ENCODE results near the gene PDF. TPM values are rescaled to one million over a fixed set of nuclear protein-coding genes. Genes with fewer than 3 reads are reported as not detected.

PDF gene
- total RNA-seq, 2 donors from 2014 or later: 8.4 to 20.6 TPM

DNA sequence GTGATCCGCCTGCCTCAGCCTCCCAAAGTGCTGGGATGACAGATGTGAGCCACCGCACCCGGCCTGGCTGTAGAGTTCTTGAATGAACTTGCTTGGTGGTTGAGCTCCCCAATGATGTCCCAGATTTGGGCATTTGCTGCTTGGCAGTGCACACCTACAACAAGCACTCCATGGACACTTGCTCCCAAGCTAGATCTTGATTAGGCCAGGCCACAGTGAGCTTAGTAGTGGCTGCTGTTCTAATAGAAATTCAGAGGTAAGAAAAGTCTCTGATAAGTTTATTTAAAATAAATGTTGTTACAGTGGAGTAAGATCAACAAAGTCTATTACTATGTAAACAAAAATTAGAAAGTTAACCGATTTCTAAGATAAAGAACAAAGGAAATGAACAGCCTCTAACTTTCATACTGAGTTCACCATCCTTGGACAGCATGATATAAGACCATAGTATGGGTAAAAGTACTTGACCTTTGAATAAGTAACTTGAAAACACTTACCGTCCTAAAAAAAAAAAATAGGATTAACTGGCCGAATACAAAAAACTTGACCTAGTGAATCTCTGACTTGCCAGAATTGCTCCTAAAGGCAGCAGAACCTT is 20.2 kb upstream of the PDF start:
- Mint-ChIP-seq H3K9me3 (no peaks in the 10 kb centered on the region), H3K4me1 (peaks cover 7% of the 10 kb centered on the region), H3K4me3 (no peak overlapping the region), H3K36me3 (ENCODE audit: low read depth) (peaks cover 50% of the 10 kb centered on the region), H3K27ac (no peak overlapping the region), H3K27me3 (no peaks in the 10 kb centered on the region)
- no peak for ATAC-seq (replicated peaks)

DNA sequence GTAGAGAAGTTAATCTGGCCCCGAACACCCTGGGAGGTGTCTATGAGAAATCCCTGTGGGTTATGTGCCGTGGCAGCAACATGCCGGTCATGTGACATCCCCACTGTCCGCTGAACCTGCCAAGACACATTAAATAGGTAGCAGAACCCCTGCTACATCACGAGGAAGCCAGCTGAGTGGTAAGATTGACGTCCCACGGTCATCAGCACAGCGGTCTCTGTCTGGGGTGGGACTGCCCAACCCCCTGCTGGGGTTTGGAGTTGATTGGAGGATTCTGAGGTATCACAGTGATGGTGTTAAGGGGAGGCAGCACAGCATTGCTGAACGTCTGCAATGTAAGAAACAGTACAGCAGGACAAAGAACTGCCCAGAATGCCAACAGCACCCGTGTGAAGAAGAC is 19.1 kb upstream of the PDF start:
- no peaks in the 10 kb centered on the region for H3K27me3 Mint-ChIP-seq
- no peaks in the 10 kb centered on the region for H3K9me3 Mint-ChIP-seq
- no peak for ATAC-seq (replicated peaks)
- H3K4me3 Mint-ChIP-seq: no peak overlapping the region
- H3K36me3 Mint-ChIP-seq (ENCODE audit: low read depth): peaks cover 58% of the 10 kb centered on the region
- no peak overlapping the region for H3K27ac Mint-ChIP-seq
- H3K4me1 Mint-ChIP-seq: peaks cover 4% of the 10 kb centered on the region

DNA sequence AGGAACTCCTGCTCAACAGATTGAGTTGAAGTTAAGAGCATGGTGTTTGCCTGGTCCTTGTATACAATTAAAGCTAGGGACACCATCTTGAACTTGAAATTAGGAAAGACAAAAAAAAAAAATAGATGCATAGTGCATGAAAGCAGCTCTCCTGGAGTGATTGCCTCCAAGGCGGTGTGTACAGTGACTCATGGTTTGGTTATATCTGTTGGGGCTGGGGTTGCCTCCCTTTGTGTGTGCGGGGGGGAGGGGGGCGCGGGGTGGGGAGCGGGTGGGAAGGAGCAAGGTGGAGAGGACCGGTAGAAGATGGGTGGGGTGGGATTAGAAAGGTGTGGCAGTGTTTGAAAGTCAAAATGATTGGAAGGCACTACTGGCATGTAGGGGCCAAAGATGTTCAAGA is 17.8 kb upstream of the PDF start:
- H3K4me3 Mint-ChIP-seq: no peak overlapping the region
- H3K27ac Mint-ChIP-seq: no peak overlapping the region
- no peaks in the 10 kb centered on the region for H3K9me3 Mint-ChIP-seq
- H3K27me3 Mint-ChIP-seq: no peaks in the 10 kb centered on the region
- no peak for ATAC-seq (replicated peaks)
- peaks cover 4% of the 10 kb centered on the region for H3K4me1 Mint-ChIP-seq
- H3K36me3 Mint-ChIP-seq (ENCODE audit: low read depth): peaks cover 67% of the 10 kb centered on the region

DNA sequence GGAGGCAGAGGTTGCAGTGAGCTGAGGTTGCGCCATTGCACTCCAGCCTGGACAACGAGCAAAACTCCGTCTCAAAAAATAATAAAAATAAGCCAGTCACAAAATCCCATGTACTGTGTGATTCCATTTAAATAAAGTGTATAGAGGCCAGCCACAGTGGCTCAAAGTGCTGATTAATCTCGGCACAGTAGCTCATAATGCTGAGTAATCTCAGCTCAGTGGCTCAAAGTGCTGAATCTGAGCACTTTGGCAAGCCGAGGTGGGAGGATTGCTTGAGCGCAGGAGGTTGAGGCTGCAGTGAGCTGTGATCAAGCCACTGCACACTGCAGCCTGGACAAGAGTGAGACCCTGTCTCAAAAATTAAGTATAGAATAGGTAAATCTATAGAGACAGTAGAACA is 16.3 kb upstream of the PDF start:
- no peak for ATAC-seq (replicated peaks)
- no peaks in the 10 kb centered on the region for H3K9me3 Mint-ChIP-seq
- peaks cover 5% of the 10 kb centered on the region for H3K4me1 Mint-ChIP-seq
- no peaks in the 10 kb centered on the region for H3K27me3 Mint-ChIP-seq
- H3K4me3 Mint-ChIP-seq: no peak overlapping the region
- H3K27ac Mint-ChIP-seq: peak overlapping the region; percentile 46
- peaks cover 67% of the 10 kb centered on the region for H3K36me3 Mint-ChIP-seq (ENCODE audit: low read depth)

DNA sequence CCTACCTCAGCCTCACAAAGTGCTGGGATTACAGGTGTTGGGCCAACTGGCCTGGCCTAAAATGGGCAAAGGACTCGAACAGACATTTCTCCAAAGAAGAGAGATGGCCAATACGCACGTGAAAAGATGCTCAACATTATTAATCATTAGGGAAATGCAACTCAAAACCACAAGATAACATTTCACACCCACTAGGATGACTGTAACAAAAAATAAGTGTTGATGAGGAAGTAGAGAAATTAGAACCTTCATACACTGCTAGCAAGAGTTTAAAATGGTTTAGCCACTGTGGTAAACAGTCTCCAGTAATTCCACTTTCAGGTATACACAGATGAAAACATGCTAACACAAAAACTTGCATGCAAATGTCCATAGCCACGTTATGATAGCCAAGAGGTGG is 15.5 kb upstream of the PDF start:
- no peaks in the 10 kb centered on the region for H3K27me3 Mint-ChIP-seq
- H3K4me1 Mint-ChIP-seq: peaks cover 12% of the 10 kb centered on the region
- H3K36me3 Mint-ChIP-seq (ENCODE audit: low read depth): peaks cover 67% of the 10 kb centered on the region
- ATAC-seq (replicated peaks): peak; percentile 43
- no peaks in the 10 kb centered on the region for H3K9me3 Mint-ChIP-seq
- peak overlapping the region; percentile 52 for H3K27ac Mint-ChIP-seq
- H3K4me3 Mint-ChIP-seq: no peak overlapping the region

DNA sequence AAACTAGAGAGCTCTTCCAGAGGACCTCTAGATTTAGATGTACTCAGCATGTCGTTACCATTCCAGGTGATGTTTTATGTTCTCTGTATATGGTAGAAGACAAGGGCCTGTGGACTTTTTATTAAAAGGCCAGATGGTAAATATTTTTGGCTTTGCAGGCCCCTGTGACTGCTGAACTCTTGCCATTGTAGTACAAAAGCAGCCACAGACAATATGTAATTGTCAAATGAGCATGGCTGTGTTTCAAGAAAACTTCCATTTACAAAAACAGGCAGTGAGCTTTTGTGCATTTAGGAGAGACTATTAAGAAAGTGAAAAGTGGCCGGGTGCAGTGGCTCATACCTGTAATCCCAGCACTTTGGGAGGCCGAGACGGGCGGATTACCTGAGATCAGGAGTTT is 13.8 kb upstream of the PDF start:
- Mint-ChIP-seq H3K36me3 (ENCODE audit: low read depth) (peaks cover 71% of the 10 kb centered on the region), H3K4me1 (peaks cover 17% of the 10 kb centered on the region), H3K4me3 (no peak overlapping the region), H3K27ac (no peak overlapping the region), H3K9me3 (no peaks in the 10 kb centered on the region), H3K27me3 (no peaks in the 10 kb centered on the region)
- ATAC-seq (replicated peaks): no peak

DNA sequence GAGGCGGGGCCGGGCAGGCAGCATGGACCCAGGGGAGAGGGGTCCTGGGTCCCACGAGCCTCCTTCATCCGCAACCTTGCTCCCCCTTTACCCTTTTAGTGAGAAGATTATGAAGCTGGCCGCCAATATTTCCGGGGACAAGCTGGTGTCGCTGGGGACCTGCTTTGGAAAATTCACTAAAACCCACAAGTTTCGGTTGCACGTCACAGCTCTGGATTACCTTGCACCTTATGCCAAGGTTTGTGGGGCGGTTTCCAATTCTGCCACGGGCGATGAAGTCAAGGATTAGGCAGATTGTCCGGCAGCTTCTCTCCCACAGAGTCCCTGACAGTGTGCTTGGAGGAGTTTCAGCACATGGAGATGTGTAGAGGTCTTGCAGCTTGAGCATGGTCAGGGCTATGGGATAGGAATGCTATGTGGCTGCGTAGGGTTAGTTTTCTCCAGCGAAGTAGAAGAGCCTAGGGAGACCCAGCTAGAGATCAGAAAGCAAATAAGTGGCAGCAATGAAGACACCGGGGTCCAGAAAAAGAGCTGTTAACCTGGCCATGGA is 9.8 kb upstream of the PDF start:
- peaks cover 28% of the 10 kb centered on the region for H3K4me1 Mint-ChIP-seq
- H3K36me3 Mint-ChIP-seq (ENCODE audit: low read depth): peaks cover 85% of the 10 kb centered on the region

DNA sequence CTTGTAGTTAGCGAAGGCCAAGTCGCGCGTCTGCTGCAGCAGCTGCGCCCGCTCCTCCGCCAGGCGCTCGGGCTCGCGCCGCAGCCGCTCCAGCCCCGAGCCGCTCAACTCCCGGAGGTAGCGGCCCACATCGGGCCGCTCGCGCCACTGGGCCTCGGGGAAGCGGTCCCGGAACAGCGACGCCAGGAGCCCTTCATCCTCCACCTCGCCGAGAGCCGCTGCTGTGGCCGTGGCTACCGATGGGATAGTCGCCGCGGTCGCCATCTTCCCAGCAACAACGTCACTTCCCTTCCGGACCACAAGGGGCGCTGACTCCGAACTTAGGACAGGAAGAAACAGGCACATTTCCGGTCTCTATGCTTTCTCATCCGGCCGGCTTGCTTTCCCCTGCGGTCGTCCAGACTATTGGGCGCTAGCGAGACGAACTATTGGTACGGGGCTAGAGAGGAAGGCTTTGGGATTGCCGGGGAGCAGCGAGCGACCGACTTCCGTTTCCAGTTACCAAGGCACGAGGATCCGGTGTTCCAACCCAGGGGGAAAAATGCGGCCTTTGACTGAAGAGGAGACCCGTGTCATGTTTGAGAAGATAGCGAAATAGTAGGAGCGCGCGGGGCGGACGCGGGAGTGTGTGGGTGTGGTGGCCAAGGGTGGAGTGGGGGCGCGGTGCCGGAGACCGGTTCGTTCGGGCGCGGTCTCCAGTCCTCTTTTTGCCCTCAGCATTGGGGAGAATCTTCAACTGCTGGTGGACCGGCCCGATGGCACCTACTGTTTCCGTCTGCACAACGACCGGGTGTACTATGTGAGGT is 9.1 kb upstream of the PDF start, which contains the start of the genes COG8 and NIP7:
Gene COG8 (minus strand): TSS at position 276 of the 806 bp plus-strand sequence. CDS start 12 bp downstream, at position 264.
Gene NIP7 (plus strand): TSS at position 484 of the 806 bp plus-strand sequence. CDS start 58 bp downstream, at position 542.
- H3K9me3 Mint-ChIP-seq: no peaks in the 10 kb centered on the region
- peak within 1 kb of the TSS; percentile 100 for H3K27ac Mint-ChIP-seq
- H3K27me3 Mint-ChIP-seq: no peaks in the 10 kb centered on the region
- H3K4me1 Mint-ChIP-seq: peaks cover 28% of the 10 kb centered on the region
- H3K4me3 Mint-ChIP-seq: peak within 1 kb of the TSS; percentile 100
- peaks cover 85% of the 10 kb centered on the region for H3K36me3 Mint-ChIP-seq (ENCODE audit: low read depth)
- ATAC-seq (replicated peaks): peak; percentile 92

More for the DNA sequence above, 9.8 kb upstream of the PDF start:
- Mint-ChIP-seq H3K27me3 (no peaks in the 10 kb centered on the region), H3K4me3 (peak overlapping the region; percentile 100), H3K27ac (peak overlapping the region; percentile 100), H3K9me3 (no peaks in the 10 kb centered on the region)
- ATAC-seq (replicated peaks): peak; percentile 4

DNA sequence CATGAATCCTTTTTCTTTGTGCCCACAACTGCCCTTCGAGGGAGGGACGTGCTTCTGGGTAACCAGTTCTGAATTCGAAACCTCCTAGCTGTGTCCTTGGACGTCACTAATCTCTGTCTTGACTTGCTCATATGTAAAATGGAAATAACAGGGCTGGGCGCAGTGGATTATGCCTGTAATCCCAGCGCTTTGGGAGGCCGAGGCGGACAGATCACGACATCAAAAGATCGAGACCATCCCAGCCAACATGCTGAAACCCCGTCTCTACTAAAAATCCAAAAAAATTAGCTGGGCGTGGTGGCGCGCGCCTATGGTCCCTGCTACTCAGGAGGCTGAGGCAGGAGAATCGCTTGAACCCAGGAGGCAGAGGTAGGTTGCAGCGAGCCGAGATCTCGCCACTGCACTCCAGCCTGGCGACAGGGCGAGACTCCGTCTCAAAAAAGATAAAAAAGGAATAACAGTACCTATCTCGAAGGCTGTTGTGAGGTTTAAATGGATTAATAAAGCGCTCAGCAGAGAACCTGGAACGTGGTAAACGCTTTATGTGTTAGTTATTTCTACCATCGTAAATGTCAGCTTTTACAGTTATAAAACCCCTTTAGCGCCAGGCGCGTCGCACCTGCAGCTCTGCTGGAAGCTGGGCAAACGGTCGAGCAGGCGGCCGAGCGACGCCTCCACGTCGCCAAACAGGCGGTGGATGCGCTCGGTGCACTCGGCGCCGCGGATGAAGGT is 8.3 kb upstream of the PDF start:
- no peaks in the 10 kb centered on the region for H3K27me3 Mint-ChIP-seq
- no peak for ATAC-seq (replicated peaks)
- H3K4me1 Mint-ChIP-seq: peaks cover 28% of the 10 kb centered on the region
- peak overlapping the region; percentile 100 for H3K27ac Mint-ChIP-seq
- H3K4me3 Mint-ChIP-seq: peak overlapping the region; percentile 100
- H3K36me3 Mint-ChIP-seq (ENCODE audit: low read depth): peaks cover 85% of the 10 kb centered on the region
- no peaks in the 10 kb centered on the region for H3K9me3 Mint-ChIP-seq

DNA sequence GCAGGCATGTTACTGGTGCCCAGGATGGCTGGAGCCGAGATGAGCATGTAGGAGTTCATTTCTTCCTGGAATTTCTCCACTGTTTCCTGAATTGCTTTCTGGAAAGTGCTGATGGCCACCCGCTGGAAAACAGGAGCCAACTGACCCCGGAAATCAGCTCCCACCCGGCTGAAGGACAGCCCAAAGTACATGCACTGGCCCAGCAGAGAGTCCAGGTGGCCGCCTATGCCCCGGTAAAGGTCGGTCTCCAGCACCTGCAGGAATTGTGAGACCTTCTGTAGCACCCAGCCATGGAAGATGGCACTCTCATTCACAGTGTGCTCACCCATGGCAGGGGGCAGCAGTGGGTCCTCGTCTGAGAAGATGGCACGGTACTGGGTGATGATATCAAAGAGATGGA is 4.3 kb upstream of the PDF start:
- no peak overlapping the region for H3K27ac Mint-ChIP-seq
- H3K4me1 Mint-ChIP-seq: peaks cover 15% of the 10 kb centered on the region
- H3K36me3 Mint-ChIP-seq (ENCODE audit: low read depth): peaks cover 75% of the 10 kb centered on the region
- H3K9me3 Mint-ChIP-seq: no peaks in the 10 kb centered on the region
- no peak for ATAC-seq (replicated peaks)
- H3K4me3 Mint-ChIP-seq: no peak overlapping the region
- H3K27me3 Mint-ChIP-seq: no peaks in the 10 kb centered on the region

DNA sequence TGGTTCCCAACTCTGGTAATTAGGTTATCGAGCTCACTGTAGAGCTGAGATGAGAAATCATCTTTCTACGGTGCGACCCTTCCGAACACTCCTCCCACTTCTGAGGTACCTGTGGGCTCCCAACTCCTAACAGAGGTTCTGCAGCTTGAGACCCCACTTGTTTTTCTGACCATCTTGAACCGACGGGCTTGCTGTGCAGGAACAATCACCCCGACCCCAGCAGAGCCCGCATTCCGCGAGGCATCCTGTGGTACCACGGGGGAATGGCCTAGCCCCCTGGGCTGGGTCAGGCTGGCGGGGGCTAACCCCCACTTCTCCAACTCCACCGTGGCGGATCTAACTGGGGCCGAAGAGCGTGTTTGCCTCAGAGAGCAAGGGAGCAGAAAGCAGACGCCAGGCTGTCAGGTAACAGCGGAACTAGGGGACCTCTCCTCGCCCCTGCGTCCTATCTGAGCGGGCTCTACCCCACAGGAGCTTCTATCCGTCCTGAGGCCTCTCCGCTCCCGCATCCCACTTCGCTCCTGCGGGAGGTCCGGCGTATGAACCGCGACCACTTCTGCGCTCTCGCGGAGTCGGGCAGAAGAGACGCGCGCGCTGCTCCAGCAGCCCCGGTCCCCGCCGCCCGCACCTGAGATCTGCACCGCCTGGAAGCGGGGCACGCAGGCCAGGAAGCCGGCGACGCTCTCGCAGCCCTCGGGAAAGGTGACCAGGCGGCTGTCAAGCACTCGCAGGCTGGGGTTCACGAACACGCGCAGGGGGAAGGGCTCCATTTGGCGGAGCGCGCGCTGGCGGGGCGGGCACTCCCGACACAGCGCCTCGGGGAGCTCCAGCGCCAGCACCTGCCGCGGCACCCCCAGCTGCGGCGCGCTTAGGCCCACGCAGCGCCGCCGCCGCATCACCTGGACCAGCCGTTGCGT is 761 bp downstream of the PDF start:
- Mint-ChIP-seq H3K9me3 (no peaks in the 10 kb centered on the region), H3K4me3 (peak overlapping the region; percentile 84), H3K36me3 (ENCODE audit: low read depth) (peaks cover 89% of the 10 kb centered on the region), H3K27me3 (no peaks in the 10 kb centered on the region), H3K4me1 (peaks cover 23% of the 10 kb centered on the region), H3K27ac (peak overlapping the region; percentile 79)
- peak; percentile 48 for ATAC-seq (replicated peaks)

DNA sequence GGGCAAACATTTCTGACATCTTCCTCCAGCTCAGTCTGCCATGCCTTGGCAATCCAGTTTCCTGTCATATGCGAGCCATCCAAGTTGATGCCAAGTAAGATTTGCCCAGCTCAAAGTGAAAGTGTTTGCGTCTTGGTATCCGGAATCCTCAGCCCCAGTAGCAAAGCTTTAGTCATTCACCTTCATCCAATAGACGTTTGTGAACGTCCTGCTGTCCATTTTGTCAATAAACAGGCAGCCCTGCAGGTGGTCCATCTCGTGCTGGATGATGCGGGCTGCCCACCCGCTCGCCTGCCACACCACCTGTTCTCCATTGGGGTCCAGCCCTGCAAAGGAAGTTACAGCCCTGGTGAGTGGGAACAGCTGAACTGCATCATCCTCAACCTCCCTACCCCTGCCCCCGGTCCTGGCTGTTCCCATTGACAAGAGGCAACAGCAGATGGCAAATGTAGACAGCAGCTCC is 1.5 kb downstream of the PDF start:
- ATAC-seq (replicated peaks): peak; percentile 8
- H3K27me3 Mint-ChIP-seq: no peaks in the 10 kb centered on the region
- H3K36me3 Mint-ChIP-seq (ENCODE audit: low read depth): peaks cover 89% of the 10 kb centered on the region
- peak overlapping the region; percentile 79 for H3K27ac Mint-ChIP-seq
- H3K4me3 Mint-ChIP-seq: peak overlapping the region; percentile 84
- H3K9me3 Mint-ChIP-seq: no peaks in the 10 kb centered on the region
- peaks cover 23% of the 10 kb centered on the region for H3K4me1 Mint-ChIP-seq

DNA sequence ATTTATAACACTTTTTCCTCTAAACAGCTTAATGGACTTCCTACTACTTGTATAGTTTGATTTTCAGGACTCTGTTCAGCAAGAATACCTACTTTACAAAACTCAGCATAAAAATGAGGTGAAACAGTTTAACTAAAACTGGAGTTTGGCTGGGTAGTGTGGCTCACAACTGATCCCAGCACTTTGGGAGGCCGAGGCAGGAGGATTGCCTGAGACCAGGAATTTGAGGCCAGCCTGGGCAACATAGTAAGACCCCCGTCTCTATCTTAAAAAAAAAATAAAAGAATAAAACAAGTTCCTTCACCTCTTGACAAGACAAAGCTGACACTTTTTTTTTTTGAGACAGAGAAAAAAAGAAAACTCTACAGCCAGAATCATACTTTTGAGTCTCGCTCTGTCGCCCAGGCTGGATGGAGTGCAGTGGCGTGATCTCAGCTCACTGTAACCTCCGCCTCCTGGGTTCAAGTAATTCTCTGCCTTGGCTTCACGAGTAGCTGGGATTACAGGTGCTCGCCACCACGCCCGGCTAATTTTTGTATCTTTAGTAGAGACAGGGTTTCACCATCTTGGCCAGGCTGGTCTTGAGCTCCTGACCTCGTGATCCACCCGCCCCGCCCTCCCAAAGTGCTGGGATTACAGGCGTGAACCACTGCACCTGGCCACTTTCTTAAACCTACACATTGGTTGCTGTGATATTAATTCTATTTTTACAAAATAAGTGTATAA is 2.6 kb downstream of the PDF start:
- Mint-ChIP-seq H3K36me3 (ENCODE audit: low read depth) (peaks cover 89% of the 10 kb centered on the region), H3K27ac (peak overlapping the region; percentile 66), H3K4me3 (peak overlapping the region; percentile 84), H3K27me3 (no peaks in the 10 kb centered on the region), H3K4me1 (peaks cover 23% of the 10 kb centered on the region), H3K9me3 (no peaks in the 10 kb centered on the region)
- ATAC-seq (replicated peaks): no peak

All from activated T-helper 17 cell treated with anti-CD3 and anti-CD28 coated beads, Interleukin-2, amount 50 U/mL, for 72 hours (primary cell).